K562 (cell line): ENCODE measurements around the gene MPPED2. TPM values are rescaled to one million over a fixed set of nuclear protein-coding genes. Genes with fewer than 3 reads are reported as not detected.

Source experiments
- ATAC-seq: fragments of 200-7000 bp; cut with Tn5 transposase; 3 replicates; pipeline ENCODE4 v1.9.1; 2020; ENCODE audit warnings: moderate library complexity
- BruUV-seq: library from RNA; stranded (reverse); fragments of 400-500 nt; replicated peaks from 2 replicates; lab custom pipeline; 2021; lab: Mats Ljungman, UMichigan
- CTCF ChIA-PET: fragments of 300-600 bp; formaldehyde crosslinking; extraction: SDS; loops from one replicate; lab custom pipeline; 2021; ENCODE audit warnings: low intra/inter-chr PET ratio; lab: Yijun Ruan, JAX
- POLR2A ChIA-PET: fragments of 300-600, 350-650 bp; sonication (Branson Sonifier 250); formaldehyde crosslinking; extraction: SDS; loops from one replicate; lab custom pipeline; 2021; ENCODE audit warnings: antibody characterized with exemption, inconsistent platforms; lab: Yijun Ruan, JAX
- DNase-seq, 4 experiments: peaks; one replicate each; pipeline versions ENCODE4 v3.0.0 to v3.0.0-alpha.2; 2011 to 2018; ENCODE audit warnings: low spot score in 3 of 4, mixed read lengths in 3 of 4; ENCODE audit errors: extremely low read depth in 1 of 4
- FAIRE-seq: peaks from 2 replicates; lab custom pipeline; 2011; peaks lifted over from hg19 to GRCh38; lab: Jason Lieb, UNC
- H2AFZ ChIP-seq: 2 replicates; pipeline ENCODE4 v1.6.0; 2011; ENCODE audit warnings: low read depth, low read length, control low read depth, inconsistent platforms
- H3K27ac ChIP-seq: fragments of 200-600 bp; 3 replicates; pipeline ENCODE4 v1.8.0; 2011; ENCODE audit warnings: low read depth, mild to moderate bottlenecking, control low read depth, inconsistent platforms, low read length, moderate library complexity, mixed read lengths; ENCODE audit errors: extremely low read depth
- H3K27me3 ChIP-seq, 2 experiments: fragments of 300-600 bp in 1 of 2; 2 replicates in 1 of 2; 3 replicates in 1 of 2; pipeline versions ENCODE4 v1.6.0 to v1.8.0; 2011; ENCODE audit warnings: inconsistent platforms in 2 of 2, low read length in 2 of 2, mild to moderate bottlenecking in 1 of 2, mixed read lengths in 1 of 2, moderate library complexity in 1 of 2; ENCODE audit not compliant: control insufficient read depth in 2 of 2, insufficient read depth in 2 of 2
- H3K36me3 ChIP-seq: fragments of 300-600 bp; 3 replicates; pipeline ENCODE4 v1.8.0; 2011; ENCODE audit warnings: mild to moderate bottlenecking, low read length, inconsistent platforms; ENCODE audit not compliant: control insufficient read depth, insufficient read depth
- H3K4me1 ChIP-seq, 2 experiments: fragments of 200-600 bp in 1 of 2; replicated peaks in 1 of 2; 2 replicates in 1 of 2; 3 replicates in 1 of 2; pipeline versions ENCODE4 v1.5.1 to v1.8.0; 2011; ENCODE audit warnings: inconsistent platforms in 2 of 2, low read length in 2 of 2, mild to moderate bottlenecking in 1 of 2, mixed read lengths in 1 of 2, moderate library complexity in 1 of 2; ENCODE audit not compliant: control insufficient read depth in 2 of 2, insufficient read depth in 2 of 2
- H3K4me2 ChIP-seq: 2 replicates; pipeline ENCODE4 v1.6.1; 2011; ENCODE audit warnings: low read length, control low read depth, inconsistent platforms, mixed read lengths; ENCODE audit not compliant: insufficient read depth
- H3K4me3 ChIP-seq: fragments of 200-600 bp; sonication (generic), shearing (Covaris generic); 2 replicates; pipeline ENCODE4 v1.5.1; 2016; ENCODE audit warnings: control low read depth, inconsistent platforms
- H3K79me2 ChIP-seq: fragments of 200-600 bp; 3 replicates; pipeline ENCODE4 v1.8.0; 2011; ENCODE audit warnings: low read length, inconsistent platforms; ENCODE audit not compliant: control insufficient read depth, insufficient read depth
- H3K9ac ChIP-seq, 2 experiments: 2 replicates each; pipeline versions ENCODE4 v1.6.0 to v1.6.1; 2011; ENCODE audit warnings: low read depth in 2 of 2, low read length in 2 of 2, control low read depth in 1 of 2, inconsistent platforms in 1 of 2, mild to moderate bottlenecking in 1 of 2, mixed read lengths in 1 of 2; ENCODE audit not compliant: insufficient read depth in 1 of 2
- H3K9me1 ChIP-seq: one replicate; pipeline ENCODE4 v1.6.0; 2011; ENCODE audit warnings: inconsistent platforms, mild to moderate bottlenecking, low read length, moderate library complexity; ENCODE audit not compliant: control insufficient read depth, insufficient read depth
- H3K9me3 ChIP-seq: replicated peaks from 2 replicates; pipeline ENCODE4 v1.5.1; 2011; ENCODE audit warnings: low read depth, low read length, inconsistent platforms; ENCODE audit not compliant: control insufficient read depth, insufficient read depth
- H4K20me1 ChIP-seq: replicated peaks from 2 replicates; pipeline ENCODE4 v1.6.1; 2011; ENCODE audit warnings: low read length, inconsistent platforms, mixed read lengths; ENCODE audit not compliant: control insufficient read depth, insufficient read depth
- FOXJ2 ChIP-seq: fragments of 200-800 bp; sonication (Bioruptor generic); IDR thresholded peaks from 2 replicates; pipeline ENCODE4 v1.6.1; 2016; ENCODE audit warnings: missing genetic modification characterization, missing compliant biosample characterization
- FOXK2 ChIP-seq, 2 experiments: fragments of 450-650 bp; IDR thresholded peaks in 1 of 2; conservative IDR thresholded peaks in 1 of 2; 2 replicates each; pipeline ENCODE4 v1.6.1; 2016; ENCODE audit warnings: low read depth in 2 of 2, mild to moderate bottlenecking in 1 of 2
- HBP1 ChIP-seq: fragments of 450-650 bp; formaldehyde crosslinking; IDR thresholded peaks from 2 replicates; pipeline ENCODE4 v1.4.0; 2022; ENCODE audit warnings: missing genetic modification characterization
- HMBOX1 ChIP-seq: sonication (generic); IDR thresholded peaks from 2 replicates; pipeline ENCODE4 v1.6.1; 2016
- HMGXB4 ChIP-seq: sonication (generic); formaldehyde crosslinking; IDR thresholded peaks from 2 replicates; pipeline ENCODE4 v1.8.1; 2023; ENCODE audit warnings: mild to moderate bottlenecking, missing genetic modification reagents
- KHSRP ChIP-seq: fragments of 450-650 bp; IDR thresholded peaks from 2 replicates; pipeline ENCODE4 v1.6.1; 2017
- KLF6 ChIP-seq: fragments of 250-450 bp; sonication (Bioruptor Pico); IDR thresholded peaks from 2 replicates; pipeline ENCODE4 v1.4.0; 2020; ENCODE audit warnings: mild to moderate bottlenecking, moderate library complexity, borderline replicate concordance
- LEF1 ChIP-seq: fragments of 450-650 bp; IDR thresholded peaks from 2 replicates; pipeline ENCODE4 v1.6.1; 2016; ENCODE audit warnings: mild to moderate bottlenecking
- MEIS2 ChIP-seq: fragments of 450-650 bp; IDR thresholded peaks from 2 replicates; pipeline ENCODE4 v1.6.1; 2014; ENCODE audit warnings: mild to moderate bottlenecking; ENCODE audit not compliant: partially characterized antibody
- NFRKB ChIP-seq: fragments of 450-650 bp; IDR thresholded peaks from 2 replicates; pipeline ENCODE4 v1.6.1; 2016; ENCODE audit warnings: low read depth
- NONO ChIP-seq, 2 experiments: fragments of 200-400 bp in 1 of 2; fragments of 450-650 bp in 1 of 2; formaldehyde crosslinking in 1 of 2; IDR thresholded peaks; 2 replicates each; pipeline ENCODE4 v1.6.1; 2017; ENCODE audit warnings: low read depth in 2 of 2, mild to moderate bottlenecking in 2 of 2, moderate library complexity in 2 of 2, low read length in 1 of 2
- PKNOX1 ChIP-seq: fragments of 450-650 bp; IDR thresholded peaks from 2 replicates; pipeline ENCODE4 v1.6.1; 2016
- POLR2H ChIP-seq: IDR thresholded peaks from 2 replicates; pipeline ENCODE4 v1.6.1; 2016; ENCODE audit warnings: missing genetic modification characterization, low read depth, mild to moderate bottlenecking, control low read depth, missing compliant biosample characterization, moderate library complexity
- SIX5 ChIP-seq, 2 experiments: IDR thresholded peaks; 2 replicates each; pipeline ENCODE4 v1.6.1; 2011; ENCODE audit warnings: low read length in 2 of 2, borderline replicate concordance in 1 of 2, low read depth in 1 of 2, mild to moderate bottlenecking in 1 of 2, moderate library complexity in 1 of 2; ENCODE audit not compliant: insufficient read depth in 1 of 2
- TCFL5 ChIP-seq: fragments of 250-450 bp; sonication (Bioruptor Pico); conservative IDR thresholded peaks from 2 replicates; pipeline ENCODE4 v1.6.1; 2021; ENCODE audit warnings: mild to moderate bottlenecking, moderate library complexity, matching md5 sums
- ZNF347 ChIP-seq: fragments of 450-650 bp; formaldehyde crosslinking; IDR thresholded peaks from 2 replicates; pipeline ENCODE4 v1.4.0; 2020; ENCODE audit warnings: low read depth, mild to moderate bottlenecking, moderate library complexity
- ZNF561 ChIP-seq: fragments of 450-650 bp; formaldehyde crosslinking; conservative IDR thresholded peaks from 2 replicates; pipeline ENCODE4 v1.4.0; 2020; ENCODE audit warnings: mild to moderate bottlenecking, moderate library complexity
- WGBS: fragments of 100-300 bp; shearing (Covaris generic); methylation state at CpG from one replicate; pipeline ENCODE4 v1.1.6; 2016; ENCODE audit warnings: low coverage, mixed read lengths; ENCODE audit not compliant: insufficient coverage; ENCODE audit errors: missing lambda C conversion rate; 5-methylcytosine and 5-hydroxymethylcytosine counted together
- in situ Hi-C: fragments of 300-500 bp; cut with MboI; formaldehyde crosslinking; loops from 4 replicates; pipeline ENCODE4 v1.15.0; 2018; ENCODE audit warnings: inconsistent platforms, mixed read lengths
- intact Hi-C: fragments of 100-400 bp; cut with micrococcal nuclease; formaldehyde crosslinking; loops from 2 replicates; pipeline ENCODE4 v1.14.2; 2022
- polyA plus RNA-seq, 8 experiments: library from polyadenylated mRNA; depleted of rRNA in 4 of 8; stranded (reverse) in 5 of 8; unstranded in 3 of 8; fragments of >200 nt; fragmentation: Nextera tagmentation in 2 of 8; fragmentation: Illumina TruSeq in 1 of 8; extraction: Ambion mirVana in 2 of 8; extraction: Trizol in 1 of 8; gene quantifications; 2 replicates each; pipeline versions ENCODE4 v1.2.1 to v1.2.3, GENCODE V29; 2011 to 2014; ENCODE audit warnings: inconsistent platforms in 1 of 8, missing spikeins in 1 of 8
- total RNA-seq, 7 experiments: library from RNA; depleted of rRNA in 6 of 7; stranded (reverse); fragments of >200 nt in 6 of 7; fragmentation: Illumina TruSeq in 2 of 7; extraction: Trizol in 2 of 7; gene quantifications; 2 replicates each; pipeline versions ENCODE4 v1.2.1 to v1.2.3, GENCODE V29; 2011 to 2021; ENCODE audit warnings: low replicate concordance in 1 of 7

The MPPED2 gene
- total and polyA plus RNA-seq, 9 of the 15 experiments (the other 6 are each of a cell fraction or from before 2014, with no cell fraction given), result not detected

- intact Hi-C loops (no loop called here), in situ Hi-C loops (no loop called here)
- Histone ChIP-seq H3K79me2 (no peaks in the 10 kb centered on the region), H2AFZ (no peak overlapping the region), H3K9me1 (no peaks in the 10 kb centered on the region), H3K27ac (no peak overlapping the region), H3K4me1 (peaks cover 0 to 5% of the 10 kb centered on the region in 2 experiments; a peak in 2 of 5 replicates), H3K9ac (no peak overlapping the region), H4K20me1 (no peaks in the 10 kb centered on the region), H3K4me2 (no peak overlapping the region), H3K4me3 (no peak overlapping the region), H3K36me3 (no peaks in the 10 kb centered on the region), H3K27me3 (no peaks in the 10 kb centered on the region), H3K9me3 (no peaks in the 10 kb centered on the region)
- ATAC-seq (no peak), DNase-seq (no peak), FAIRE-seq (no peak)
- ChIA-PET CTCF (no interaction called here), POLR2A (no interaction called here)
- WGBS, result 14% methylated on average over 20 of the region's 74 CpGs
- TF ChIP-seq HBP1 (CRISPR knock-in tag) (no peak), LEF1 (no peak), FOXK2 (conservative IDR thresholded peaks at IDR 0.05 in 1 of 2, IDR thresholded peaks at IDR 0.05 in 1 of 2; ENCODE audit: low read depth in 2 of 2) (no peak), MEIS2 (no peak), ZNF561 (CRISPR knock-in tag) (no peak), KLF6 (CRISPR knock-in tag) (no peak), HMGXB4 (CRISPR knock-in tag) (no peak), ZNF347 (CRISPR knock-in tag) (no peak), KHSRP (no peak), TCFL5 (CRISPR knock-in tag) (no peak), POLR2H (tag) (no peak), HMBOX1 (no peak), SIX5 (IDR thresholded peaks at IDR 0.05; ENCODE audit: borderline replicate concordance in 1 of 2, insufficient read depth in 1 of 2, low read depth in 1 of 2, low read length in 2 of 2) (no peak), PKNOX1 (no peak), NONO (IDR thresholded peaks at IDR 0.05; ENCODE audit: low read depth in 2 of 2, low read length in 1 of 2) (no peak), FOXJ2 (tag) (no peak), NFRKB (no peak)
- BruUV-seq, result no TSS peak
Observed at GRCh38 chr11:30585125-30585891, 845 bp downstream of the MPPED2 start.
